Cardiac septum (tissue), 1 donor: ENCODE data around the gene TBC1D16. TPM values are rescaled to one million over a fixed set of nuclear protein-coding genes. Genes with fewer than 3 reads are reported as not detected.
A peak's percentile ranks its signal among the peaks of the same experiment; 100 is the strongest.
"Not testable (repeated sequence)": the region's sequence is repeated elsewhere in the genome, so short reads cannot be mapped to it uniquely, and the experiment has no call there.

Experiments
- DNase-seq: peaks from one replicate; pipeline ENCODE4 v3.0.0-alpha.2; 2020; ENCODE audit warnings: low spot score
- intact Hi-C: fragments of 100-400 bp; cut with DNase I; formaldehyde crosslinking; loops from one replicate; pipeline ENCODE4 v1.14.0; 2022
- total RNA-seq: library from RNA; stranded (reverse); fragmentation: NEBNext Ultra II Directional; extraction: Animal tissue kit (Norgen Biotek cat#: 25700); gene quantifications from one replicate; pipeline ENCODE4 v1.2.1, GENCODE V29; 2021
- donor health status: DM: no; HTN: no; CAD: no.

The TBC1D16 gene
- total RNA-seq, 1 donor from 2014 or later: 17.1 TPM

GRCh38 chr17:79981661-79982101 lies 54.0 kb downstream of the TBC1D16 start:
- peak; percentile 72 for DNase-seq
- intact Hi-C loops: no loop called here

- peak; percentile 50 for DNase-seq
- intact Hi-C loops: no loop called here
Measured at GRCh38 chr17:79981090-79981489, 54.6 kb downstream of the TBC1D16 start.

GRCh38 chr17:79980246-79981043 lies 55.2 kb downstream of the TBC1D16 start:
- intact Hi-C loops: no loop called here
- peak; percentile 63 for DNase-seq

GRCh38 chr17:79979816-79980215 lies 55.9 kb downstream of the TBC1D16 start:
- DNase-seq: peak; percentile 12
- intact Hi-C loops: no loop called here

- DNase-seq: peak; percentile 39
- intact Hi-C loops: no loop called here
Measured at GRCh38 chr17:79979221-79979741, 56.4 kb downstream of the TBC1D16 start.

- intact Hi-C loops: no loop called here
- DNase-seq: no peak
Measured at GRCh38 chr17:79978548-79978855, 57.2 kb downstream of the TBC1D16 start.

- DNase-seq: no peak
- intact Hi-C loops: no loop called here
Measured at GRCh38 chr17:79977708-79978547, 57.7 kb downstream of the TBC1D16 start.

- intact Hi-C loops: no loop called here
- no peak for DNase-seq
Measured at GRCh38 chr17:79977161-79977631, 58.5 kb downstream of the TBC1D16 start.

- intact Hi-C loops: no loop called here
- DNase-seq: no peak
Measured at GRCh38 chr17:79976451-79976850, 59.2 kb downstream of the TBC1D16 start.

GRCh38 chr17:79975498-79976134 lies 60.1 kb downstream of the TBC1D16 start:
- DNase-seq: no peak
- intact Hi-C loops: no loop called here

- DNase-seq: no peak
- intact Hi-C loops: loop anchor here (5.0 kb wide), 2 partner anchors 168 to 228 kb away; no protein-coding TSS in a partner anchor
Measured at GRCh38 chr17:79974566-79975497, 60.8 kb downstream of the TBC1D16 start.

GRCh38 chr17:79971651-79972050 lies 64.0 kb downstream of the TBC1D16 start:
- intact Hi-C loops: loop anchor here (5.0 kb wide), 2 partner anchors 164 to 224 kb away; no protein-coding TSS in a partner anchor
- peak; percentile 46 for DNase-seq

- intact Hi-C loops: loop anchor here (5.0 kb wide), 2 partner anchors 163 to 223 kb away; no protein-coding TSS in a partner anchor
- peak; percentile 67 for DNase-seq
Measured at GRCh38 chr17:79970576-79971068, 65.0 kb downstream of the TBC1D16 start.

- DNase-seq: no peak
- intact Hi-C loops: loop anchor here (5.0 kb wide), 2 partner anchors 163 to 223 kb away; no protein-coding TSS in a partner anchor
Measured at GRCh38 chr17:79969906-79970305, 65.8 kb downstream of the TBC1D16 start.

GRCh38 chr17:79968116-79968515 lies 67.6 kb downstream of the TBC1D16 start:
- DNase-seq: peak; percentile 3
- intact Hi-C loops: no loop called here

GRCh38 chr17:79966681-79967080 lies 69.0 kb downstream of the TBC1D16 start:
- no peak for DNase-seq
- intact Hi-C loops: no loop called here

GRCh38 chr17:79965806-79966205 lies 69.9 kb downstream of the TBC1D16 start:
- peak; percentile 50 for DNase-seq
- intact Hi-C loops: no loop called here

- peak; percentile 17 for DNase-seq
- intact Hi-C loops: not testable (repeated sequence)
Measured at GRCh38 chr17:79962467-79962866, 73.2 kb downstream of the TBC1D16 start.
